ENCODE results near the gene NELL1.

- TF ChIP-seq EZH2 (IDR thresholded peaks at IDR 0.05; ENCODE audit: insufficient read depth, poor library complexity, severe bottlenecking) (no peak), EZH2phosphoT487 (IDR thresholded peaks at IDR 0.05; ENCODE audit: insufficient read depth, low read depth) (no peak)
Measured at GRCh38 chr11:21476588-21476987, 807.2 kb downstream of the NELL1 start.
